Breast epithelium (tissue), 3 donors: Measurements from ENCODE around the gene KCNG2.

Experiments used
- POLR2A ChIP-seq: fragments of 450-650 bp; IDR thresholded peaks from one replicate; pipeline ENCODE4 v1.6.1; 2016; ENCODE audit warnings: antibody characterized with exemption, mild to moderate bottlenecking, moderate library complexity
- POLR2AphosphoS5 ChIP-seq, 3 donors: sonication (generic); formaldehyde crosslinking; IDR thresholded peaks; one replicate each; pipeline ENCODE4 v1.6.1; 2017; ENCODE audit warnings: antibody characterized with exemption in 3 of 3
- TF ChIP-seq, protein P1 (sequence below), 3 donors: fragments of 450-650 bp; IDR thresholded peaks; one replicate each; pipeline ENCODE4 v1.5.1; 2016 to 2017; ENCODE audit warnings: antibody characterized with exemption in 3 of 3, mild to moderate bottlenecking in 3 of 3, moderate library complexity in 3 of 3

DNA sequence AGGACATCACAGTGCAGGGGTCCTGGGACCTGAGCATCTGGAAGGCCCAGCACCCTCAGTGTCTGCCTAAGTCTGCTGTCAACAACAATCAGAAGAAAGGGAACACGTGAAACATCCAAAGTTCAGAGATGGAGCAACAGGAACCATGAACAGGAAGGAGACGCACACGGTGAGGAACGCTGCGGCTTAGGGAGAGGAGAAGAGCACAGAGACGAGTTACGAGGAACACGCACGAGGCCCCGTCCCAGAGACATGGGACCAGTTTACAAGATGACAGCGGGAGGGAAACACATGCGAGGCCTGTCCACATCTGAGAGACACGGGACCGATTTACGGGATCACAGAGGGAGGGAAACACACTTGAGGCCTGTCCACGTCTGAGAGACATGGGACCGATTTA lies 2.9 kb upstream of the KCNG2 start:
- TF ChIP-seq, protein P1, sequence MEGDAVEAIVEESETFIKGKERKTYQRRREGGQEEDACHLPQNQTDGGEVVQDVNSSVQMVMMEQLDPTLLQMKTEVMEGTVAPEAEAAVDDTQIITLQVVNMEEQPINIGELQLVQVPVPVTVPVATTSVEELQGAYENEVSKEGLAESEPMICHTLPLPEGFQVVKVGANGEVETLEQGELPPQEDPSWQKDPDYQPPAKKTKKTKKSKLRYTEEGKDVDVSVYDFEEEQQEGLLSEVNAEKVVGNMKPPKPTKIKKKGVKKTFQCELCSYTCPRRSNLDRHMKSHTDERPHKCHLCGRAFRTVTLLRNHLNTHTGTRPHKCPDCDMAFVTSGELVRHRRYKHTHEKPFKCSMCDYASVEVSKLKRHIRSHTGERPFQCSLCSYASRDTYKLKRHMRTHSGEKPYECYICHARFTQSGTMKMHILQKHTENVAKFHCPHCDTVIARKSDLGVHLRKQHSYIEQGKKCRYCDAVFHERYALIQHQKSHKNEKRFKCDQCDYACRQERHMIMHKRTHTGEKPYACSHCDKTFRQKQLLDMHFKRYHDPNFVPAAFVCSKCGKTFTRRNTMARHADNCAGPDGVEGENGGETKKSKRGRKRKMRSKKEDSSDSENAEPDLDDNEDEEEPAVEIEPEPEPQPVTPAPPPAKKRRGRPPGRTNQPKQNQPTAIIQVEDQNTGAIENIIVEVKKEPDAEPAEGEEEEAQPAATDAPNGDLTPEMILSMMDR (IDR thresholded peaks at IDR 0.05) = no peak
- no peak for TF ChIP-seq POLR2A
- no peak for TF ChIP-seq POLR2AphosphoS5 (IDR thresholded peaks at IDR 0.05)
